ENCODE measurements around the gene RPUSD1. TPM values are rescaled to one million over a fixed set of nuclear protein-coding genes. Genes with fewer than 3 reads are reported as not detected.

RPUSD1 gene
- total and polyA plus RNA-seq, 2 donors (not counting 1 experiment from before 2014, with no cell fraction given), result 34.7 to 46.1 TPM

DNA sequence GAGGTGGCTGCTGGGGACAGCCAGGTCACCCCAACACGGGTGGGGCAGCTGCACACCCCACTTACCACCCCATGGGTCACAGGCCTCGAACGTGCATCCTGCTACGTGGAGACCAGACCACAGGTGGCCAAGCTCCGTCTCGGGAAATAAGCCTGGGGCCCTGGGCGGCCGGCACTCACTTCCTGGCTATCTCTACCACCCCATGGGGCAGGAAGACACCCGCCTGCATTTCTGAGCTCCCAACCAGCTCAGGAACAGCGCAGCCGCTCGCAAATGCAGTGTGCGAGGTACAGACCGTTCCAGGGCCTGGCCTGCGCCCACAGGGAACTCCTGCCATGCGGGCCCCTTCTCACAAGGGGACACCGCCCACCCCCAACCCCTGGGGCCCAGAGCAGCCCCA is 17.3 kb upstream of the RPUSD1 start:
- intact Hi-C loops (cut with micrococcal nuclease), result no loop called here
- Mint-ChIP-seq H3K27ac (no peak overlapping the region), H3K4me3 (no peak overlapping the region), H3K4me1 (peaks cover 8% of the 10 kb centered on the region), H3K27me3 (peaks cover 4% of the 10 kb centered on the region), H3K9me3 (ENCODE audit: insufficient read depth) (no peaks in the 10 kb centered on the region)
- ChIA-PET POLR2A (no interaction called here), CTCF (no interaction called here)
- ATAC-seq (ENCODE audit: low read depth) (no peak), DNase-seq (no peak)
- H3K79me2 ChIP-seq (ENCODE audit: control insufficient read depth, insufficient read depth, low read length), result peaks cover 15% of the 10 kb centered on the region
- H3K27me3 ChIP-seq (replicated peaks in 1 of 4; ENCODE audit: control extremely low read depth in 1 of 4, control insufficient read depth in 3 of 4, insufficient read depth in 4 of 4, low read length in 3 of 4), result peaks cover 0 to 26% (median 4%) of the 10 kb centered on the region in 4 experiments
- H3K9ac ChIP-seq (ENCODE audit: low read length), result no peak overlapping the region
- WGBS (ENCODE audit: insufficient coverage), result 91% methylated on average over 17 of the region's 17 CpGs
- H3K4me3 ChIP-seq (ENCODE audit: control extremely low read depth in 1 of 5, extremely low read depth in 1 of 5, insufficient read depth in 1 of 5, low read depth in 2 of 5, low read length in 4 of 5), result no peak overlapping the region
- H4K20me1 ChIP-seq (ENCODE audit: control insufficient read depth, insufficient read depth, low read length, poor library complexity, severe bottlenecking), result no peaks in the 10 kb centered on the region
- no peak overlapping the region for H3K4me2 ChIP-seq (replicated peaks; ENCODE audit: low read depth, low read length, poor library complexity, severe bottlenecking)
- H2AFZ ChIP-seq (ENCODE audit: insufficient read depth, low read depth, low read length, poor library complexity, severe bottlenecking), result no peak overlapping the region
- no peaks in the 10 kb centered on the region for H3K36me3 ChIP-seq (replicated peaks in 1 of 2; ENCODE audit: control extremely low read depth in 1 of 2, control insufficient read depth in 1 of 2, extremely low read depth in 1 of 2, insufficient read depth in 2 of 2, low read length in 1 of 2)
- peaks cover 11 to 20% of the 10 kb centered on the region in 2 donors for H3K4me1 ChIP-seq (ENCODE audit: control insufficient read depth in 2 of 2, insufficient read depth in 2 of 2, low read length in 2 of 2)
- no peaks in the 10 kb centered on the region for H3K9me3 ChIP-seq (ENCODE audit: control extremely low read depth in 1 of 3, control insufficient read depth in 2 of 3, insufficient read depth in 1 of 3, low read length in 2 of 3)
- no peak overlapping the region for H3K27ac ChIP-seq (ENCODE audit: low read length in 2 of 2)
- TF ChIP-seq CTCF (IDR thresholded peaks at IDR 0.05) (no peak), EZH2 (IDR thresholded peaks at IDR 0.05; ENCODE audit: borderline replicate concordance, insufficient read depth, low read depth, low read length, poor library complexity, severe bottlenecking) (no peak)

DNA sequence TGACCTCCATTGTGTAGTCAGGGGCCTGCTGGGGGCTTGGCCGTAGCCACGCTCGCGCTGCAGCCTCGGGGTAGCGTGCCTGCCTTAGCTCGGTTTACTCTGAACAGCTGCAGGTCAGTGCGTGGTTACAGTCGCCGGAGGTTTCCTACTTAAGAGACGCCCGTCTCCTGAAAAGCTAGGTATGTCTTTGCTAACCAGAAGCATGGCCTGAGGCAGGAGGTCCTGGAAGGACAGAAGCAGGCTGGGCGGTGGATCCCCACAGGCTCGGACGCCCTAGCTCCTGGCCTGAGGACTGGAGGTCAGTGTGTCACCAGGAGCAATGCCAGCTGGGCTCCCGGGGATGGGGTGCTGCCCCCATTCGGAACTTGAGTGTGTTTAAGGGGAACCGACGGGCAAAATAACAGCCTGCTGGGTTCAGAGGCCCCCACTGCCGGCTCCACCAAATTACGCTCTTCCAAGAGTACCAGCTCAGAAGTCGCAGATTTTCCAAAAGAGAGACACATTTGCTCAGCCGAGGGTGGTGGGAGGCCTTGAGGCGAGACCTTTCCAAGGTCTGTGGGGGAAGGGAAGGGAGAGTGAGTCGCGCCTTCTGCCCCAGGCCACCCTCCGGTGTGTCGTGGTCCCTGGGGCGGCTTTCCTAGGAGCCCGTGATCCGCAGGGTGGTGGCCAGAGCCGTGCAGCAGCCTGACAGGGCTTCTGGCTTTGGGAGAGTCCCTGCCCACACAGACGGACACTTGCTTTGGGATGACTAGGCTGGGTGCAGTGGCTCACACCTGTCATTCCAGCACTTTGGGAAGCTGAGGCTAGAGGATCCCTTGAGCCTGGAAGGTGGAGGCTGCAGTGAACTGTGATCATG is 16.2 kb upstream of the RPUSD1 start:
- Histone ChIP-seq H3K4me2 (replicated peaks; ENCODE audit: low read depth, low read length, poor library complexity, severe bottlenecking) (no peak overlapping the region), H3K27ac (ENCODE audit: low read length in 2 of 2) (no peak overlapping the region), H3K79me2 (ENCODE audit: control insufficient read depth, insufficient read depth, low read length) (peaks cover 6% of the 10 kb centered on the region), H3K27me3 (replicated peaks in 1 of 4; ENCODE audit: control extremely low read depth in 1 of 4, control insufficient read depth in 3 of 4, insufficient read depth in 4 of 4, low read length in 3 of 4) (peaks cover 0 to 34% (median 5%) of the 10 kb centered on the region in 4 experiments), H3K4me3 (ENCODE audit: control extremely low read depth in 1 of 5, extremely low read depth in 1 of 5, insufficient read depth in 1 of 5, low read depth in 2 of 5, low read length in 4 of 5) (no peak overlapping the region), H2AFZ (ENCODE audit: insufficient read depth, low read depth, low read length, poor library complexity, severe bottlenecking) (no peak overlapping the region), H3K9ac (ENCODE audit: low read length) (no peak overlapping the region), H4K20me1 (ENCODE audit: control insufficient read depth, insufficient read depth, low read length, poor library complexity, severe bottlenecking) (no peaks in the 10 kb centered on the region), H3K9me3 (ENCODE audit: control extremely low read depth in 1 of 3, control insufficient read depth in 2 of 3, insufficient read depth in 1 of 3, low read length in 2 of 3) (no peaks in the 10 kb centered on the region), H3K4me1 (ENCODE audit: control insufficient read depth in 2 of 2, insufficient read depth in 2 of 2, low read length in 2 of 2) (peaks cover 15 to 22% of the 10 kb centered on the region in 2 donors), H3K36me3 (replicated peaks in 1 of 2; ENCODE audit: control extremely low read depth in 1 of 2, control insufficient read depth in 1 of 2, extremely low read depth in 1 of 2, insufficient read depth in 2 of 2, low read length in 1 of 2) (no peaks in the 10 kb centered on the region)
- H3K4me3 Mint-ChIP-seq, result no peak overlapping the region
- peaks cover 2% of the 10 kb centered on the region for H3K27me3 Mint-ChIP-seq
- intact Hi-C loops (cut with micrococcal nuclease), result no loop called here
- TF ChIP-seq CTCF (IDR thresholded peaks at IDR 0.05), result no peak
- no peak for TF ChIP-seq EZH2 (IDR thresholded peaks at IDR 0.05; ENCODE audit: borderline replicate concordance, insufficient read depth, low read depth, low read length, poor library complexity, severe bottlenecking)
- POLR2A ChIA-PET, result interaction anchor here (0.6 kb wide), 1 partner anchor 222 kb away, joined by 3 read pairs; no protein-coding TSS in a partner anchor
- no peak overlapping the region for H3K27ac Mint-ChIP-seq
- 85% methylated on average over 33 of the region's 33 CpGs for WGBS (ENCODE audit: insufficient coverage)
- H3K9me3 Mint-ChIP-seq (ENCODE audit: insufficient read depth), result no peaks in the 10 kb centered on the region
- no peak for ATAC-seq (ENCODE audit: low read depth)
- DNase-seq, result no peak
- CTCF ChIA-PET, result no interaction called here
- peaks cover 8% of the 10 kb centered on the region for H3K4me1 Mint-ChIP-seq
